T-helper 2 cell (primary cell): Measurements from ENCODE around the gene BTF3.
"Not testable (repeated sequence)": the region's sequence is repeated elsewhere in the genome, so short reads cannot be mapped to it uniquely, and the experiment has no call there.

Experiments used
- DNase-seq, 5 experiments: peaks; one replicate each; pipeline versions ENCODE4 v3.0.0 to v3.0.0-alpha.2; 2012 to 2022

The BTF3 gene

DNA sequence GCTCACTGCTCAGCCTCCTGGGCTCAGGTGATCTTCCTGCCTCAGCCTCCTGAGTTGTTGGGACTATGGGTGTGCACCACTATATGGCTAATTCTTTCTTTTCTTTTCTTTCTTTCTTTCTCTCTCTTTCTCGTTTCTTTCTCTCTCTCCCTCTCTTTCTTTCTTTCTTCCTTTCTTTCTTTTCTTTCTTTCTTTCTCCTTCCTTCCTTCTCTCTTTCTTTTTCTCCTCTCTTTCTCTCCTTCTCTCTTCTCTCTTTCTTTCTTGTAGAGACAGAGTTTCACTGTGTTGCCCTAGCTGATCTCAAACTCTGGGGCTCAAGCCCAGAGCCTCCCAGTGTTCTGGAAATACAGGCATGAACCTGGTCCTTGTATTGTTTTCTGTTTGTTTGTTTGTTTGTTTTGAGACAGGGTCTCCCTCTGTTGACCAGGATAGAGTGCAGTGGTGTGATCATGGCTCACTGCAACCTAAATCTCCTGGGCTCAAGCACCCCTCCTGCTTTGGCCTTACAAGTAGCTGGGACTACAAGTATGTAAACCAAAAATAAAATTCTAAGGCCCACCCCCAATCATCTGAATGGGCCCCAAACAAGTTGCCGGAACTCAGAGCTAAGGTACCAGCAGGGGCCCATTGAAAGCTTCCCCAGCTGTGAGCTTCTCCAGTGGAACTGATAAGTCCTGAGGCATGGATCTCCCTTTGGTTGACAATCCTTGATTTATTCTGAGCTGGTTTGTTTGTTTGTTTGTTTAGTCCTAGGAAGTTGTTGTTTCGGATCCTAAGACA is 11.9 kb upstream of the BTF3 start:
- DNase-seq: no peak

DNA sequence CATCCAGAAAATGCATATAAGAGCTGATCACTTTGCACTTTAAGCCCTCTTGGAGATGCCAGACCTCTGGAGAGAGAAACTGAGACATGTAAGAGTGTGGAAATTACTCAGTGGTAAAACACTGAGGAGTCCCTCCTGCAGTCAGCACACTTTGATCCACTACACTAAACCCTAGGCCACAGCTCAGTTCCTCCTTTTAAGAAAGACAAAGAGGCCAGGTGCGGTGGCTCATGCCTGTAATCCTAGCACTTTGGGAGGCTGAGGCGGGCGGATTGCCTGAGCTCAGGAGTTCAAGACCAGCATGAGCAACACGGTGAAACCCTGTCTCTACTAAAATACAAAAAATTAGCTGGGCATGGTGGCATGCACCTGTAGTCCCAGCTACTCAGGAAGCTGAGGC is 11.0 kb upstream of the BTF3 start:
- DNase-seq: not testable (repeated sequence)

DNA sequence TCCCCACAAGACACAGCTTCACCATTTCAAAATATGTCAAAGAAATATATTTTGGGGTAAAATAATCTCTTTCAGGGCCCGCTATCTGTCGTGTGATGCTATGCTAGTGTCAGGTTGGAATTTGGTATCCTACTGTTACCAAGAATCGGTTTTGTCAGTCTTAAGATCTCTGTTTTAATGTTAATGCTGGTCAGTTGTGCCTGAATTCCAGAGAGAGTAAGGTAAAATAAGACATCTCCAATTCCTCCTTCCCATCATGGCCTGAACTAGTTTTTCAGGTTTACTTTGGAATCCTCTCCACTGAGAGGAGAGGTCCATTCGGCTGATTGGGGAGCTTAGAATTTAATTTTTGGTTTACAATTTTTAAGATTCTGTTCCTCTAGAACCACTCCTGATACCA is 10.4 kb upstream of the BTF3 start:
- DNase-seq: no peak

DNA sequence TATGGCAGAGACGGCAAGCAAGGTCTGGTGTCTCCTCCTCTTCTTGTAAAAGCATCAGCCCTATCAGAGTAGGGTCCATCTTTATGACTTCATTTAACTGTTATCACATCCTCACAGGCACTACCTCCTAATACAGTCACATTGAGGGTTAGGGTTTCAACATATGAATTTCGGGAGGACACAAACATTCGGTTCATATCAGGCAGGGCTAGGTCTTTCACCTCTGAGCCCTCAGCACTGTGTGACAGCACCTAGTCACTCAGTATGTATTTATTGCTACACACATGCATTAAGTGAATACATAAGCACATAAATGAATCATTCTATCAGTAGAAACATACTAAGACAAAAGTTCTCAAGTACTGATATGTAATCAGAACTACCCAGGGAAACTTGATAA is 9.4 kb upstream of the BTF3 start:
- no peak for DNase-seq

DNA sequence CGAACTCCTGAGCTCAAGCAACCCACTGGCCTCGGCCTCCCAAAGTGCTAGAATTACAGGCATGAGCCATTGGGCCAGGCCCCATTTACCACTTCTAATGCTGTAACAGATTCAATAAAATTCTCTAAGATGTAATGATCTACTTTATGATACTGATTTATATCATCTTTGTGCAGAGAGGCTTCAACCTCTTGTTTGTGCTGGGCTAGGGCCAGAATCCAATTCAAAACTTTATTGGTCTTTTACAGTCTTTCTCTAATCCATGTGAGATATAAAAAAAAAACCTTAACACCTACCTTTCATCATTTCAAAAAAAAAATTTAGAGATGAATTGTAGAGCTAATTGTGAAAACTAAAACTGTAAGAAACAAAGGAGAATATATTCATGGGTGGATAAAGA is 8.2 kb upstream of the BTF3 start:
- no peak for DNase-seq

DNA sequence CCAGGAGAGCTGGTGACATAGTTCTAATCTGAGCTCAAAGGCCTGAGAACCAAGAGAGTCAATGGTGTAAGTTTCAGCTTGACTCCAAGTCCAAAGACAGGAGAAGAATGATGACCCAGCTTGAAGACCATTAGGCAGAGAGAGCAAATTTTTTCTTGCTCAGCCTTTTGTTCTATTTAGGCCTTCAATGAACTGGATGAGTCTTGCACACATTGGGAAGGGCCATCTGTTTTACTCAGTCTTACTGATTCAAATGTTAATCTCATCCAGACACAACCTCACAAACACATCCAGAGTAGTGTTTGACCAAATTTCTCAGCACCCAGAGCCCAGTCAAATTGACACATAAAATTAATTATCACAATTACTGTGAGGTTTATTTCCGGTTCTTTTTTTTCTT is 7.1 kb upstream of the BTF3 start:
- DNase-seq: no peak

DNA sequence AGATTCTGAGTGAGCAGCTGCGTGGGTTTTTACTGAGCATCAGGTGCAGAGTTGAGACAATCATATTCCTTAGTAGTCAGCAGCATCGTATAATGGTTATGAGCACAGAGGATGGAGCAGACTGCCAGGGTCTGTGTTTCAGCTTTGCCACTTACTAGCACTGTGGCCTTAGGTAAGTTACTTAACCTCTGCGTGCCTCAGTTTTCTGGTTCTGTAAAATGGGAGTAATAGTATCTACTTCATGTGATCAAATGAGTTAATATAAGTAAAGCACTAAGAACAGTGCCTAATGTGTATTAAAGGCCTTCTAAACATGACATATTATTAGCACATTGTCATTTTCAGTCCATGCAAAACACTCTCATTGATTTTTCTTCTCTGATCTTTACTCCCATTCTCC is 4.8 kb upstream of the BTF3 start:
- no peak for DNase-seq

DNA sequence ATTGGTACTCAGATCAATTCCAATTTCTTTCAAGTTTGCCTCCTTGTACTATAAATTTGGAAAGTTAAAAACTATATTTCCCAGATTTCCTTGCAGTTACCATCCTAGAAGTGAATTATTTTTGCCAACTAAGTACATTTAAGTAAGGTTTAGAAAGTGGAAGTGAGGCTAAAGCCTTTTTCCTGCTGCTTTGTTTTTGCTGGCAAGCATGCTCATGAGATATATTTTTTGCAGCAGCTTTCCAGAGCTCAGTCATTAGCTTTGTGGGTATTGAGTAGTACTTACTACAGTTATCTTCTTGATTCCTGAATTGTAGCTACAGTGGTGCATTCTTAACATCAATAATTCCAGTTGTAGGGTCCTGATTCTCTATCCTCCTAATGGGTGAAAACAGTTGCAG is 3.5 kb upstream of the BTF3 start:
- no peak for DNase-seq

DNA sequence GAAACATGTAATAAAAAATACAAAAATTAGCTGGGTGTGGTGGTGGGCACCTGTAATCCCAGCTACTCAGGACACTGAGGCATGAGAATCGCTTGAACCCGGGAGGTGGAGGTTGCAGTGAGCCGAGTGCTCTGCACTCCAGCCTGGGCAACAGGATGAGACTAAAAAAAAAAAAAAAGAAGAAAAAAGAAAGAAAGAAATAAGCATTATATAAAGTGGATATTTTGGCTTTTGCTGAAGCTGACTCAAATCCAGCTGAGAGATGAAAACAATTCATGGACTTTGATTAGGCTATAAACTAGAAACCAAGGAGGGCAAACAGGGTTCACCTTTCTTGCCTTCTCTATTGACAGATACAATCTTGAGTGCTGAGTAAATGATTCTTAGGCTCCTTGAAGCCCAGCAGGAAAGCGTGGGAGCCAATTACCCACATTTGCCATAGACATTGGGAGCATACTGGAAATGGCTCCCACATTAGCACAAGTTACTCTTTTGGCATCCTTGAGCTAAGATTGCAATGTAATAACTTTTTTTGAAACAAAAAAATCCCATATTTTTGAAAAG is 2.4 kb upstream of the BTF3 start:
- no peak for DNase-seq

DNA sequence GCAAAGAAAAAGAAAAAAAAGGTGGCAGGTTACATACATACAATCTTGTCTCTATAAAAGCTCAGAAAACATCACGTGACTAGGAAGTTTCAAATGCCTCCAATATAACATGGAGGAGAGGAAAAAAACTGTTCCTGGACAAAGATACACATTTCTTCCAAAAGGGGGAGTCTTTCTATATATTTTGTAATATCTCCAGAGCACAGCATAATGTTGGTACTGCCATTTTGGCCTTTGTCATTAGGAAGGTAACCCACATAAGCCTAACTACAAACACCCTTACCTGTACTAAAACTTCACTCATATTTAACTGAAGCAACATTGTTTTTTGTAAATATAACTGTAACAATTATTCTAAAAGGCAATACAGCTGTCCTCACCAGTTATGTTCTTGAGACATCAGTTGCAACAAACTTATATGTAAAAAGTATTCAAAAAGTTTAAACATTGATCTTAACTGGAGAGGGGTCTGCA is 1.2 kb upstream of the BTF3 start:
- DNase-seq: peak in 1 of 5 experiments; percentile 29

DNA sequence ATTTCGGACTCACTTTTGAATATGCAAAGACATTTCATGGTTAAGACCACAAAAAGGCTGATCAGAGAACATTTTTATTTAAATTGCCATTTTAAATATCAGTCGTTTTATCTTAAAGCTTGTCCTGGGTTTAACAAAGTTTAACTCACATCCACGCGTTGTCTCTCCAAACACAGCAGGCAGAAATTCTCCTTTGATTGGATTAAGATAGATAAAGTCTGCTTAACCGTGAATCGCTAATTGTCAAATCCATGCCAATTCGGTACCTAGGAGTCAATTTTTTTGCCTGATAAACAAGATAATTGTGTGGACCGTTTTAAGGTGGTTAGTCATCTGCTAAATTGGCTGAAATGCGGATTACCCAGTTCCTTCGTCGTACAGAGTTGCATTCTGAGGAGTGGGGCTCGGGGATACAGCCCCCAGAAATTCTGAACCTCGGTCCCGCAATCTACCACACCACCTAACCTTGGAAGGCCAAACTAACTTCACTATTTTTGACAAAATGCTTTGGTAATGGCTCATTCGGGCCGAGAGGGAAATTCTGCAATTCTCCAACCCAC is 665 bp upstream of the BTF3 start:
- no peak for DNase-seq

DNA sequence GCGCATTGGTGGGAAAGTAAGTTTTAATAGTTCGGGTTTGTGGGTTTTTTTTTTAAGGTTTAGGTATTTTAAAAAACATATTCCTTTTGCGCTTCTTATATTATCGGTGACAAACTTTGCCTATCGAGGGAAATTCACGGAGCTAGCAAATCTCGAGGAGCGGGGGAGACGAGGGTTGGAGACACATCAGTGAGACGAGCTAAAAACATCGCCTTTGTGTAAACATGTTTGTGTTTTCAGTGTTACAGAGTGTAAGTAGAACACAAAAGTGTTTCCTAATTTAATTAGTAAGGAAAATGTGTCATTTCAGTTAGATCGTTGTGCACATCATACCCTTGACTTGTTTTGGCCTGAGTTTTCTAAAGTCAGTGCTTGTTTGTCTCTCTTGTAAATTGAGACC is 945 bp downstream of the BTF3 start:
- no peak for DNase-seq

DNA sequence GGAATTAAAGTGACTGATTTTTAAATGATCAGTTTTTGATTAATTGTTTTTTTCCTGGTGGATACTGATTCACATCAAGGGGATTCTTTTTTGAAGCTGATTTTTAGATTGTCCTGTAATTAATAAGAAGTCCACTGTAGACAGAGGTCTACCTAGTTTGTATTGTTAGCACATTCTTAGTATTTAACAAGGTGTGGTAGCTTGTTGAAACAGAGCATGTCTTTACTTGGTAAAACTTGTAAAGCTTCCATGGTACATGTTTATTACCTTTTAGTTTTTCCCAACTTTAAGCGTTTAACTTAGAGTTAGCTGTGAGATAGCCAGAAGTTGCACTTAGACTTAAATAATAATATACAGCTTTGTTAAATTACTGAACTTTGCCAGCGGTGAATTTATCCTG is 1.5 kb downstream of the BTF3 start:
- DNase-seq: no peak

DNA sequence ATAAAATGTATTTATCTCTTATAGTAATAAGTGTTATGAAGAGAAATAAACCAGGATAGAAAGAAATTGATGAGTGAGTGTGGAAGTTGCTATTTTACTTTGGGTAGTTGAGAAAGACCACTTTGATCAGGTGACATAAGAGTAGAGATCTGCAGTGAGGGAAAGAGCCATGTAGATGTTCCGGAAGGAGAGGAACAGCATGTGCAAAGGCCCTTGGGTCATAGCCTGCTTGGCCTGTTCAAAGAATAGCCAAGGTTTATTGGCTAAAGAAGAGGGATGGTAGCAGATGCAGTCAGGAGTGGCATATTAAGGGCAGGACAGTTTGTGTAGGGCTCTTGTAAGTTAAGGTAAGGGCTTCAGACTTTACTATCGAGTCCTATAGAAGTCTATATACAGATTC is 3.2 kb downstream of the BTF3 start:
- no peak for DNase-seq

DNA sequence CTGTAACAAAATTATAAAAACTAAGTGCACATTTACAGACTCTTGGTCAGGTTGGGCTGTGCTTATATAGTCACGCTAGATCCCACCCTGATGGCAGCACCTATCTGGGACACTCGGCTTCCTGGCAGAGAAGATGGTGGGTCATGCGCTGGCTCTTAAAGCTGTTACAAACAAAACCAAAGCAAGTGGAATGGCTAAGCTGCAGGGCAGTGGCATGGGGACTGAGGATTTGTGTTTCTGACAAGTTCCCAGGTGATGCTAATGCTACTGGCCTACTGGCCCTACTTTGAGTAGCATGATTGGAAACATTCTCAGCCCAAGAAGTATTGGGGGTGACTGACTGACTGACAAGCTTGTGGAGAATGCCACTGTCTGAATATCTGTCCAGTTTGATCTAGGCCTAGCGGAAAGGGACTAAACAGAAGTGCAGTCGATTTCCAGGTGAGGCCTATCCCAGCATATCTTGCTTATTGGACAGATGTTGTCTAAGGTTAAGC is 8.3 kb downstream of the BTF3 start:
- no peak for DNase-seq

DNA sequence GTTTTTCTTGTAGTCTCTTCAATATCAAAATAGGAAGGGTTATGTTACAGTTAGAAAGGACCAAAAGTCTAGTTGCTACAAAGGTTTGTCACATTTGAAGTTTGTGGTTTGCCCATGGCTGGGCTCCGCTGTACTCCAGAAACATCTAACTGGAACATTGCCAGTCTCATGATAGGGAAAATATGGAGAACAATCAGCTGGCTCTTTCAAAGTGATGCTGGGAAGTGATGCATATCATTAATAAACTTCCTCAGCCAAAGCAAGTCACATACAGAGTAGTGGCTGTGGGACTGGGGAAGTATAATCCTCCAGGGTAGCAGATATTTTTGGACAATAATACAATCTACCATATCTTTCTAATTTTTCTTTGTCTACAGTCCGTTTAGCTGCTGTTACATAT is 8.8 kb downstream of the BTF3 start:
- DNase-seq: no peak

DNA sequence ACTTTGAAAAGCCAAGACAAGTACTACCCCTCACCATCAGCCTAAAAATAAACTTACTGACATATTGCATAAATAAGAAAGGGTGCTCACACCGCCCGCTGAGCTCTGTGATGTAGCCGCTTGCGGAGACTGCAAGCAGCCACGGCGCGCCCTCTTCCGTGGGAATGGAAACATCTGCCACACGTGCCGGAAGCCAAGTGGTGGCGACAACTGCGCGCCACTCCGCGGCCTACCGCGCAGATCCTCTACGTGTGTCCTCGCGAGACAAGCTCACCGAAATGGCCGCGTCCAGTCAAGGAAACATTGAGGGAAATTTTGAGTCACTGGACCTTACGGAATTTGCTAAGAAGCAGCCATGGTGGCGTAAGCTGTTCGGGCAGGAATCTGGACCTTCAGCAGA is 10.3 kb downstream of the BTF3 start:
- not testable (repeated sequence) for DNase-seq

DNA sequence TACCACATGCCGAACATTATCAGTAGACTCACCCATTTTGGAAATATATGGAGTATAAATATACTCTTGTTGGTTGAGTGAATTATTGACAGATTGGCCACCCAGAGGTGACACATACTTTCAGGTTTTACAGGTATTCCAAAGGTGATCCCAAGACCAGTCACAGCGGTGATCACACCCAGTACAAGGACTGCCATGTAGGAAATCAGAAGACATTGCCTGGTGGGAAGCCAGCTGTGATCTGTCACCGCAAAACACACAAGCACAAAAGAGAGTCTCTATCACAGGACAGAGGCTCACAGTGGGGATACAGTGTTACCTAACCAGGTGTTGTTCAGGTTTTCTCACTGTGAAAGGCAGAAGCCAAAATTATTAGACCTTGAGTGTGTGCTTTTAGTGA is 15.8 kb downstream of the BTF3 start:
- DNase-seq: no peak

DNA sequence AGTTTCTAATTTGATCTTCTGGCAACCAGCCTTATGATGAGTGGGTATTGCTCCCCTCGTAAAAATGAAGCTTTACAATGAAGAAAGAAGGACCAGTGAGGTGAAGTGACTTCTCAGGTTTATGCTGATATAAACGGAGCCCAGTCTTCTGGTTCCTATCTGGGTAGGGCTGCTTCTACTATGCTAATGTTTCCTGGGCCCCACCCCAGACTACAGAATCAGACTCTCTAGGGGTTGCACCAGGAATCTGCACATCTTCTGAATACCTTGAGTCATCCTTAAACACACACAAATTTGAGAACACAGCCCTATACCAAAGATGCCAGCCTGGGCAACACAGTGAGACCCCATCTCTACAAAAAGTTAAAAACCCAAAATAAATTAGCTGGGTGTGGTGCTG is 16.2 kb downstream of the BTF3 start:
- no peak for DNase-seq

DNA sequence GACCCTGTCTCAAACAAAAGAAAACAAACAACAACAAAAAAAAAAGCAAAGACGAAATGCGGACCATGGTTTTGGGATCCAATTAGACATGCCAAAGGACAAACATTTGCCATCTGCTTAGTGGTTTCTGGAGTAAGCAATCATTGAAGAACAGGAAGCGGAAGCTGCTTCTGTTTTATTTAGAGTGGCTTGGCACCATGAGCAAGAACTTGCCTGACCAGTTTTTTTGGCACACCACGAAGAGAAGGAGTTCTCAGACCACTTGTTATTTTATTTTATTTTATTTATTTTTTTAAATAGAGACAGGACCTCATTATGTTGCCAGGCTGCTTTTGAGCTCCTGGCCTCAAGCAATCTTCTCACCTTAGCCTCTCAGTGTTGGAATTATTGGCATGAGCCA is 17.0 kb downstream of the BTF3 start:
- no peak for DNase-seq

DNA sequence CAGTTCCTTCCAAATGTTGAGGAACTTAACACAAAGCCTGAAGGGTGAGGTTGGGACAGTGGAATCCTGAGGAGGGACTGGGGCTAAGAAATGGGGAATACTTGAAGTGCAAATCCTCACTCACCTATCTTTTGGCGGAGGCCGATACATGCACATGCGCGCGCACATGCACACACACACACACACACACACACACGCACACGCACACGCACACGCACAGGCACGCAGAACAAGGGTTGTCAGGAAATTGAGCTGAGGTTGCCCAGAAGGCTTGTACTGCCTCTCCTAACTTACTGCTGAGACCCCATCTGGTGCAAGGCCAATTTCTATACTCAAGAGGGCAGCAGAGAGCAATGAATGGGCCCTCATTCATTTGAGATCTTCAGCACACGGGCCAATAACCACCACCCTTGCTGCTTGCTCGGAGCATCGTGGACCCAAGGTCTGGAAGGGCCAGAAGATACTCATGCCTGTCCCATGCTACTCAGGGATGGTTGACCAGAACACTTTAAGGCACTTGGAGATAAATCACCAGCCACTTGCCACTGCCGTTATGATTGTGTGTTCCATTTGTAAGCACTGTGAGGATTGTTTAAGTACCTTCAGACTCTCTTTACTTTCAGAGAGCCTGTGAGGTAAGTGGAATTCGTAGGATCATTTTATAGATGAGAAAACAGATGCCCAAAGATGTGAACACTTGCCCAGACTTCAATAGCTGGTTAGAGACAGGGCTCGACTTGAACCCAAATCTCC is 21.5 kb downstream of the BTF3 start:
- peak in 4 of 5 experiments; percentile 34 to 95 (median 52) for DNase-seq

DNA sequence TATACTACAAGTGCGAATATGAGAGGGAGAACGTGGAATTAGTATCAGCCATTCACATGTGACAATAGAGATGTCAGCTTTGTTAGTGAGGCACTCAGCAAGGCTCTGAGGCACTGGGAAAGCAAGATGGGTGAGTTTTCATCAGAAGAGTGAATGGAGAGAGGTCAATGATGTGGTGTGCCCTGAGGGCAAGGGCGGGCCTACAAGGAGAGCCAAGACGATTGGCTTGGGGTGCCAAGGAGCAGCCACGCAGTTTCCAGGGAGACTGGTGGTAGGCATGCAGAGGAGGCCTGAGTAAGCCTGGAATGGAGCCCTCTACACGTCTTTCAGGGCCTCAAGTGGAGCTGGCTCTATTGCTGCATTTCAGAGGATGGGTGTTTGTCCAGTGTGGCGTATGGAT is 24.7 kb downstream of the BTF3 start:
- no peak for DNase-seq

DNA sequence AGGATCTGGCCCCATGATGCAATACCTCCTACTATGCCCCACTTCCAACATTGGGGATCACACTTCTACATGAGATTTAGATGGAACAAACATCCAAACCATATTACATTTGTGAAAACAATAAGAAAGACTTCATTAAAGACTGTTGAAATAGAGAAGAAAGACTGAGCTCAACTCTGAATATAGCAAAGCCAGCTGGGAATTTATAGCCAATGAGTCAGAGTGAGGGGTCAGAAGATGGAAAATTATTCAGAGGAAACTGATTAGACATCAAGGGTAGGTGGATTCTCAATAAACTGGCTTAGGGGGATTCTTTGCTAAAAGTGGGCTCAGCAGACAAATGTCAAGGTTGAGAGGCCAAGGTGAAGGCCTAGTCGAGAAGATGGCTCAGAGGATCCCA is 25.6 kb downstream of the BTF3 start:
- no peak for DNase-seq
